ENCODE results near the gene CDH13. TPM values are rescaled to one million over a fixed set of nuclear protein-coding genes. Genes with fewer than 3 reads are reported as not detected.

CDH13 gene
- total RNA-seq, 1 donor from 2014 or later: 14.3 TPM

GRCh38 chr16:82967424-82967823, 340.7 kb downstream of the CDH13 start:
- Histone ChIP-seq H3K4me3 (no peak overlapping the region), H3K36me3 (no peaks in the 10 kb centered on the region), H3K9me3 (no peaks in the 10 kb centered on the region), H3K27me3 (ENCODE audit: low read depth) (no peaks in the 10 kb centered on the region), H3K27ac (no peak overlapping the region), H3K4me1 (no peaks in the 10 kb centered on the region)
- TF ChIP-seq, protein P1, sequence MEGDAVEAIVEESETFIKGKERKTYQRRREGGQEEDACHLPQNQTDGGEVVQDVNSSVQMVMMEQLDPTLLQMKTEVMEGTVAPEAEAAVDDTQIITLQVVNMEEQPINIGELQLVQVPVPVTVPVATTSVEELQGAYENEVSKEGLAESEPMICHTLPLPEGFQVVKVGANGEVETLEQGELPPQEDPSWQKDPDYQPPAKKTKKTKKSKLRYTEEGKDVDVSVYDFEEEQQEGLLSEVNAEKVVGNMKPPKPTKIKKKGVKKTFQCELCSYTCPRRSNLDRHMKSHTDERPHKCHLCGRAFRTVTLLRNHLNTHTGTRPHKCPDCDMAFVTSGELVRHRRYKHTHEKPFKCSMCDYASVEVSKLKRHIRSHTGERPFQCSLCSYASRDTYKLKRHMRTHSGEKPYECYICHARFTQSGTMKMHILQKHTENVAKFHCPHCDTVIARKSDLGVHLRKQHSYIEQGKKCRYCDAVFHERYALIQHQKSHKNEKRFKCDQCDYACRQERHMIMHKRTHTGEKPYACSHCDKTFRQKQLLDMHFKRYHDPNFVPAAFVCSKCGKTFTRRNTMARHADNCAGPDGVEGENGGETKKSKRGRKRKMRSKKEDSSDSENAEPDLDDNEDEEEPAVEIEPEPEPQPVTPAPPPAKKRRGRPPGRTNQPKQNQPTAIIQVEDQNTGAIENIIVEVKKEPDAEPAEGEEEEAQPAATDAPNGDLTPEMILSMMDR (IDR thresholded peaks at IDR 0.05): no peak
- no peak for ATAC-seq
- DNase-seq: no peak
- intact Hi-C loops (cut with DNase I): no loop called here

DNA sequence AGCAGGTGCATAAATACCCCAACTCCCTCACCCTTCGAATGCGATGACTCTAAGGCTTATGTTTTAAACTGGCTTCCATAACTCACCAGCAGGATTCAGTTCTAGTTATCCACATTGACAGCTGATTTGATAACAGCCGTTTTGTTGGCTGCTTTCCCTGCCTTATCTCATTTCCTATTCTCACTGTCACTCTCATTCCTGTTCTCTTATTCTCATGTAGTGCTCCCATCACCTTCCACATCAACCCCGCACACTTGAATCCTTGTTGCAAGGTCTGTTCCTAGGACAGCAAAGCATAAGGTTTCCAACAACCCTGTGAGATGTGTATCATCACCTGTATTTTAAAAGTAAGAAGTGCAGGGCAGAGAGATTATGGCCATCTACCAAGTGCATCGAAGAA, 344.4 kb downstream of the CDH13 start:
- Histone ChIP-seq H3K27me3 (ENCODE audit: low read depth) (no peaks in the 10 kb centered on the region), H3K4me1 (no peaks in the 10 kb centered on the region), H3K9me3 (no peaks in the 10 kb centered on the region), H3K4me3 (no peak overlapping the region), H3K36me3 (no peaks in the 10 kb centered on the region), H3K27ac (no peak overlapping the region)
- ATAC-seq: no peak
- no peak for DNase-seq
- TF ChIP-seq, protein P1 (IDR thresholded peaks at IDR 0.05): no peak
- intact Hi-C loops (cut with DNase I): no loop called here

DNA sequence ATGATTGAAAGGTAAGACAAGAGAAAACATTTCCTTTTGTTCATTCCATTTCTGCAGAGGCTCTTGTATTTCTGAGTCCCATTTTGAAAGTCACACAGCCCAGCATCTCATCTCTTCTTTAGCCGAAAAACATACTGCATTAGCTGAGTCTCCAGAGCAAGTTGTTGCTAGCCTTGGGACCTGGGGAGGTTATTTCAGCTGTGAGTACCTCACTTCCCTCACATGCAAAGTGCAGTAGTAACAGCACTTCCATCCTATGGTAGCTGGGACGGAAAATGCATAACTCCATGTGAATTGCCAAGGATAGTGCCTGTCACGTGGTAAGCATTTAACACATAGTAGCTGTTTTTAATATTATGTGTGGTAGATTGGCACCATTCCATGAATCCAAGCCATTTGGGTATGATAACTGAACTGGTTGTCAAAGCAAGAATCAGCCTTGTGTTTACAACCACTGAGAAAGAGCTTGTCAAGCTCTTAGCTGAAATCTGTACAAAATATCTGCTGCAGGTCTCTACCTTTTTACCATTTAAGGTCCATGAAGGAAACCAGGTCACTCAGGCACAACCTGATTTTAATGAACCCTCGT, 345.7 kb downstream of the CDH13 start:
- no peaks in the 10 kb centered on the region for H3K9me3 ChIP-seq
- intact Hi-C loops (cut with DNase I): no loop called here
- H3K27ac ChIP-seq: no peak overlapping the region
- H3K4me1 ChIP-seq: no peaks in the 10 kb centered on the region
- no peaks in the 10 kb centered on the region for H3K27me3 ChIP-seq (ENCODE audit: low read depth)
- ATAC-seq (no peak), DNase-seq (no peak)
- H3K4me3 ChIP-seq: no peak overlapping the region
- H3K36me3 ChIP-seq: no peaks in the 10 kb centered on the region
- TF ChIP-seq, protein P1 (IDR thresholded peaks at IDR 0.05): no peak

DNA sequence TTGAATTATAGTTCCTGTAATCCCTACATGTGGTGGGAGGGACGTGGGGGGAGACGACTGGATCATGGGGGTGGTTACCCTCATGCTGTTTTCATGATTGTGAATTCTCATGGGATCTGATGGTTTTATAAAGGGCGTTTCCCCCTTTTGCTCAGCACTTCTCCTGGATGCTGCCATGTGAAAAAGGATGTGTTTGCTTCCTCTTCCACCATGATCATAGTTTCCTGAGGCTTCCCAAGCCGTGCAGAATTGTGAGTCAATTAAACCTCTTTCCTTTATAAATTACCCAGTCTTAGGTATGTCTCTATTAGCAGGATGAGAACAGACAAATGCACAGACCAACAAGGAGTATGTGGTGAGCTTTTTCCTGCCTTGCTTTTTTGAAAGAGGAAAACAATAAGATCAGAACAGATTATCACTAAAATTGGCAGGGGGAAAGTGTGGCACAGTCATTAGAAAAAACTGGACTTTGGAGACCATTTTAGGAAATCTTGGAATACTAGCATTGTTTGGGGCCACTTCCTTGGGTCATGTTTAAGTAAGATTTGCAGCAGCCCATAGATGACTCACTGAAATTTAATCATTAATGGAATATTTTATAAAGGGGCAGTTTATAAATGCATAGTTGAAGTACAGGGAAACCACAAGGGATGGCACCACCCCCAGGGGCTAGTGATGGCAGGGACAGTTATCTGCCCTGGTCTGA, 352.8 kb downstream of the CDH13 start:
- Histone ChIP-seq H3K36me3 (no peaks in the 10 kb centered on the region), H3K27me3 (ENCODE audit: low read depth) (no peaks in the 10 kb centered on the region), H3K27ac (no peak overlapping the region), H3K4me3 (no peak overlapping the region), H3K4me1 (no peaks in the 10 kb centered on the region), H3K9me3 (no peaks in the 10 kb centered on the region)
- intact Hi-C loops (cut with DNase I): no loop called here
- DNase-seq: no peak
- ATAC-seq: no peak
- TF ChIP-seq, protein P1 (IDR thresholded peaks at IDR 0.05): no peak

DNA sequence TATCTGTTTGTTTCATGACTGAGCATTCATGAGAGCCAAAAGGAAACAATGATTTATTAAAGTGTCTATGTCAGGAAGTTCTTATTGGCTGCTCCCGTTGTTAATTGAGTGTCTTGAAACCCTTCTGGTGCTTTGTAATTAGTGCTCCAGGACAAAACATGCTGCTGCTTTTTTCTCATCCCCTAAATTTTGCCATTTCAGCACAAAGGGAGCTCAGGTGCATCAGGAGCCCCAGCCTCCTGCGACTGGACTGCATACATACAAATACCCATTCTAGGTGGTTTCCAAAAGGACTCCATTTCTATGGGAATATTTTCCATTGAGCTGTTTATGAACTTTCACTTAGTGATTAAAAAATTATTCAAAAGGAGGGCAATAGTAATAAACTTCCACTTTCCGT, 354.0 kb downstream of the CDH13 start:
- DNase-seq: no peak
- intact Hi-C loops (cut with DNase I): no loop called here
- no peak overlapping the region for H3K4me3 ChIP-seq
- no peaks in the 10 kb centered on the region for H3K9me3 ChIP-seq
- H3K27ac ChIP-seq: no peak overlapping the region
- H3K27me3 ChIP-seq (ENCODE audit: low read depth): no peaks in the 10 kb centered on the region
- ATAC-seq: no peak
- H3K36me3 ChIP-seq: no peaks in the 10 kb centered on the region
- TF ChIP-seq, protein P1 (IDR thresholded peaks at IDR 0.05): no peak
- H3K4me1 ChIP-seq: no peaks in the 10 kb centered on the region
